Memory B cell (primary cell): Measurements from ENCODE around the gene ISM1.

Source experiments
- ATAC-seq: fragments of 150-1000 bp; cut with Tn5 transposase; 2 replicates; pipeline ENCODE4 v1.10.0; 2021; ENCODE audit warnings: low read depth, mild to moderate bottlenecking, moderate library complexity
- DNase-seq, 2 donors: peaks; one replicate each; pipeline ENCODE4 v3.0.0; 2022; ENCODE audit warnings: low spot score in 2 of 2
- H3K27ac Mint-ChIP-seq: one replicate; pipeline ENCODE4 v1.8.0; 2022; ENCODE audit warnings: mild to moderate bottlenecking, moderate library complexity, mixed read lengths
- H3K27me3 Mint-ChIP-seq: one replicate; pipeline ENCODE4 v1.8.0; 2022; ENCODE audit warnings: mixed read lengths
- H3K36me3 Mint-ChIP-seq: one replicate; pipeline ENCODE4 v1.8.0; 2022; ENCODE audit warnings: mild to moderate bottlenecking, mixed read lengths
- H3K4me1 Mint-ChIP-seq: one replicate; pipeline ENCODE4 v1.8.0; 2022; ENCODE audit warnings: mixed read lengths
- H3K4me3 Mint-ChIP-seq: one replicate; pipeline ENCODE4 v1.8.0; 2022; ENCODE audit warnings: mild to moderate bottlenecking, moderate library complexity, mixed read lengths
- H3K9me3 Mint-ChIP-seq: one replicate; pipeline ENCODE4 v1.8.0; 2022; ENCODE audit warnings: mixed read lengths

Gene ISM1

DNA sequence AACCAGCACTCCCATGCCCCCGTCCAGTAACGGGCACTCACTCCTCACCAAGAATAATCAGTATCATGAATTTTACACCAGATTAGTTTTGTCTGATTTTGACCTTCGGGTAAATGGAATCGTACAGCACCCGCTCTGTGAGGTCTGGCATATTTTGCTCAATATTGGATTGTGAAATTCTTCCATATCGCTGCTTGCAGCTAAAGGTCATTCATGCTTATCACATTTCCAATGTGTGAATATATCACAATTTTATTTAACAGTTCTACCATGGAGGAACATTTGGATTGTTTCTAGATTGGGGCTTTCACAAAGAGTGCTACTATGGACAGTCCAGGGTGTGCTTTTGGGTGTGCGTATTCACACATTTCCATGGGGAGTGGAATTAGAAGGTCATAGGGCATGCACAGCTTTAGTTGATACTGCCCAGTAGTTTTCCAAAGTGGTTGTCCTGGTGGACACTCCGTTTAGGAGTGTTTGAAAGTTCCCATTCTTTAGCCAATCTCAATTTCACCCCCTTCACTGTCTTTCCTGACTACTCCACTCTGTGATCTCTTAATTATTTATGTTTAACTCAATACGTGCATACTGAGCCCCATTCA lies 86.6 kb downstream of the ISM1 start:
- ATAC-seq (no peak), DNase-seq (no peak)
- Mint-ChIP-seq H3K27ac (no peak overlapping the region), H3K4me3 (no peak overlapping the region), H3K27me3 (peaks cover 7% of the 10 kb centered on the region), H3K9me3 (peaks cover 1% of the 10 kb centered on the region), H3K36me3 (no peaks in the 10 kb centered on the region), H3K4me1 (no peaks in the 10 kb centered on the region)

DNA sequence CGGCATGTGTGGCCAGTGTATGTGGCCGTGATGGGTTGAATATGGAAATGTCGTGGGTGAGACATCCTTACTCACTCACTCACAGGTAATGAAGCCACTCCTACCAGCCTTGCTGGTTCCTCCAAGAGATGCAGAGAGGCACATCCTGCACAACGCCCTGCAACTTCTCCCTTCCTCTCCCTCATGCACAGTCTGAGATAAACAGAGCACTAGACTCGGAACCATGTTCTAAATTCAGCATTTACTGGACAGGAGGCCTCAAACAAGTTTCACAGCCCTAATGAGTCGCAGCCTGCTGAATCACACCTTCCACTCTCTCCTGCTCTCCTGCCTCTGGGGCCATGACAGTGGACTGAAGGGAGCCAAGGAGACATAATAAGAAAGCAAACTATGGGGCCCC lies 91.2 kb downstream of the ISM1 start:
- Mint-ChIP-seq H3K4me3 (no peak overlapping the region), H3K27ac (no peak overlapping the region), H3K4me1 (no peaks in the 10 kb centered on the region), H3K36me3 (no peaks in the 10 kb centered on the region), H3K9me3 (peaks cover 10% of the 10 kb centered on the region), H3K27me3 (peaks cover 3% of the 10 kb centered on the region)
- DNase-seq (no peak), ATAC-seq (no peak)

DNA sequence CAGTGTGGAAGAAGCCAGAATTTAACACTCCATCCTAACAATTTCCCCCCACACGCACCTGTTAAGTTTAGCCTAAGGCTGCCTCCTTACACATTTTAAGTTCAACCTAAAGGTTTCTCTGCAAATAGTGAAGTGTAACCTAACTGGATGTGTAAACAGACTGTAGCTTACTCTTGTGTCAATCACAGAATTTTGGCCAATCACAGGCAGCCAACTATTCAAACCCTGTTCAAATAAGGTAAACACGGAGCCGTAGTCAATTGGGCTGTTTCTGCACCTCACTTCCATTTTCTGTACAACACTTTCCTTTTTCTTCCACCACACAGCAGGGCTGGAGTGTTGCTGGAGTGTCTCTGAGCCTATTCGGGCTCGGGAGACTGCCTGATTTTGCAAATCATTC lies 92.1 kb downstream of the ISM1 start:
- Mint-ChIP-seq H3K27ac (no peak overlapping the region), H3K4me1 (no peaks in the 10 kb centered on the region), H3K9me3 (peaks cover 11% of the 10 kb centered on the region), H3K27me3 (peaks cover 3% of the 10 kb centered on the region), H3K4me3 (no peak overlapping the region), H3K36me3 (no peaks in the 10 kb centered on the region)
- DNase-seq (no peak), ATAC-seq (no peak)

DNA sequence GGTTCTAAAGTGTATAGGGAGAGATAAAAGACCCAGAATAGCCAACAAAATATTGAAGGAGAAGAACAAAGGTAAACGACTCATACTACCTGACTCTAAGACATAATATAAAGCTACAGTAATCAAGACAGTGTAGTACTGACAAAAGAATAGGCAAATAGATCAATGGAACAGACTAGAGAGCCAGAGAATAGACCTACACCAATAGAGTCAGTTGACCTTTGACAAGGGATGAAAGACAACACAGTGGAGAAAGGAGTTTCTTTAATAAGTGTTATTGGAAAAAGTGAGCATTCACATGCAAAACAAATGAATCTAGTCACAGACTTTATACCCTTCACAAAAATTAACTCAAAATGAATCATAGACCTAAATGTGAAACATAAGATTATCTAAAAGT lies 96.4 kb downstream of the ISM1 start:
- ATAC-seq: no peak
- no peak overlapping the region for H3K27ac Mint-ChIP-seq
- no peaks in the 10 kb centered on the region for H3K36me3 Mint-ChIP-seq
- DNase-seq: no peak
- no peaks in the 10 kb centered on the region for H3K4me1 Mint-ChIP-seq
- peaks cover 10% of the 10 kb centered on the region for H3K9me3 Mint-ChIP-seq
- H3K27me3 Mint-ChIP-seq: no peaks in the 10 kb centered on the region
- H3K4me3 Mint-ChIP-seq: no peak overlapping the region

DNA sequence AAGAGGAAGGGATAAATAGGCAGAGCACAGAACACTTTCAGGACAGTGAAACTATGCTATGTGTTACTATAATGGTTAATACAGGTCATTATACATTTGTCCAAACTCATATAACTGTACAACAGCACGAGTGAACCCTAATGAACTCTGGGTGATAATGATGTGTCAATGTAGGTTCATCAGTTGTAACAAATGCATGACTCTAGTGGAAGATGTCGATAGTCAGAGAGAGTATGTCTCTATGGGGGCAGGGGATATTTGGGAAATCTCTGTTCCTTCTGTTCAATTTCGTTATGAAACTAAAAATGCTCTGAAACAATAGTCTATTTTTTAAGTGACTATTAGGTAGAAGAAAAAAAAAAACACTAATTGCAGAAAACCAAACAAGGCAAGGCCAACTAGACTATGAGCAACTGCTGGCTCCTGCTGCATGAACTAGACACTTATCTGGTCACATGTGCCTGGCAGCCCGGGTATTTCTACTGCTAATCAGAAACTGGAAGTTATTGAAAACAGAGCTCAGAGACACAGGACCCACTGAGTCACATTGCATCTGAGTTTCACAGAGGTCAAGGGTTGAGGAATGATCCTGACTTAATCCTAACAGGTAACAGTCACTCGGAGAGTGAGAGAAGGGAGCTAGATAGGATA lies 97.9 kb downstream of the ISM1 start:
- H3K4me3 Mint-ChIP-seq: no peak overlapping the region

DNA sequence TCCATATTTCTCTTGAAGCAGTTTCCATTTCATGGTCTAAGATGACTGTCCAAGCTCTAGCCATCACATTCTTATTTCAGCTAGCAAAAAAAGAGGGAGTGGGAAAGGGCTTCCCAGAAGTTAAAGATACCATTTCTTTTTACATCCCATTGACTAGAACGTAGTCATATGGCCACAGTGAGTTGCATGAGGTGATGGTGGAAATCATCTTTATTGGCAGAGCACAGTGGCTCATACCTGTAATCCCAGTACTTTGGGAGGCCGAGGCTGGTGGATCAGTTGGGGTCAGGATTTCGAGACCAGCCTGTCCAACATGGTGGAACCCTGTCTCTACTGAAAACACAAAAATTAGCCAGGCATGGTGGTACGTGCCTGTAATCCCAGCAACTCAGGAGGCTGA lies 99.6 kb downstream of the ISM1 start:
- Mint-ChIP-seq H3K27ac (no peak overlapping the region), H3K27me3 (peaks cover 3% of the 10 kb centered on the region), H3K9me3 (peaks cover 8% of the 10 kb centered on the region), H3K4me3 (no peak overlapping the region), H3K36me3 (no peaks in the 10 kb centered on the region), H3K4me1 (no peaks in the 10 kb centered on the region)
- ATAC-seq (no peak), DNase-seq (no peak)

More for the DNA sequence above, 97.9 kb downstream of the ISM1 start:
- no peak overlapping the region for H3K27ac Mint-ChIP-seq
- peaks cover 10% of the 10 kb centered on the region for H3K9me3 Mint-ChIP-seq
- no peak for ATAC-seq
- H3K36me3 Mint-ChIP-seq: no peaks in the 10 kb centered on the region
- DNase-seq: no peak
- H3K27me3 Mint-ChIP-seq: peaks cover 3% of the 10 kb centered on the region
- no peaks in the 10 kb centered on the region for H3K4me1 Mint-ChIP-seq

DNA sequence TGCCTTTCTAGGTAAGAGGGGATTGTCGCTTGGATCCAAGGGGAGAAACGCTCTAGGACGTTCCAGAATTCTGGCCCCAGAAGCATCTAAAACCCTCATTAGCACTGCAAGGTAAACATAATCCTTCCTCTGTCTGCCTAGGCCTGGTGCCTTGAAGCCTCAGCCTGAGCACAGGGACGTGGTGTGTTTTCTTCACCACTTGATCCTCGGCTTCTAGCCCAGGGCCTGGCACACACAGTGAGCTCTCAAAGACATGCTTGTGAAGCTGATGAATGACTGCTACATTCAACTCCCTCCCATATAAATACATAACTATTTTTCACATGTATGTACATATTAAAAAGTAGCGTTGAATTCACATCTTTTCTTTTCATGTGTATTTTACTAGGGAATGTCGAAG lies 100.3 kb downstream of the ISM1 start:
- peaks cover 3% of the 10 kb centered on the region for H3K27me3 Mint-ChIP-seq

DNA sequence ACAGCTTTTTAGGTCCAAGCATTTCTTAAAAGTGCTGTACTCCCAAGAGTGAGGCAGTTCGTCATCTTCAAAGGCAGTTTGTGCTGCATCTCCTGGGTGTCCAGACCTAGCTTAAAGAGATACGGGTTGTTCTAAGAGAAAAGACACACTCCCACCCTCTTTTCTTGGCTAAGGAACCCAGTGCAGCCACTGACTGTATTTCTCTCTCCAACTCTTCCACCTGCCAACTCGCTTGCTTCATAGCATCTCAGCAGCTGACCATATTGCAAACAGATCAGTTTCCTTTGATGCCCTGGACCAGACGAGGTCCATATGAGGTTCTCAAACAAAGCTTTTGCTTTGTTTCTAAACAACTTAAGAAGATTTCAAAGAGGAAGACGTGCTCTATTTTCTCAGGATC lies 101.1 kb downstream of the ISM1 start:
- H3K4me3 Mint-ChIP-seq: no peak overlapping the region
- no peaks in the 10 kb centered on the region for H3K36me3 Mint-ChIP-seq
- H3K9me3 Mint-ChIP-seq: peaks cover 3% of the 10 kb centered on the region
- peaks cover 3% of the 10 kb centered on the region for H3K27me3 Mint-ChIP-seq
- no peak overlapping the region for H3K27ac Mint-ChIP-seq
- ATAC-seq (no peak), DNase-seq (no peak)
- no peaks in the 10 kb centered on the region for H3K4me1 Mint-ChIP-seq

More for the DNA sequence above, 100.3 kb downstream of the ISM1 start:
- Mint-ChIP-seq H3K27ac (no peak overlapping the region), H3K36me3 (no peaks in the 10 kb centered on the region), H3K4me3 (no peak overlapping the region), H3K4me1 (no peaks in the 10 kb centered on the region), H3K9me3 (peaks cover 8% of the 10 kb centered on the region)
- DNase-seq (no peak), ATAC-seq (no peak)

DNA sequence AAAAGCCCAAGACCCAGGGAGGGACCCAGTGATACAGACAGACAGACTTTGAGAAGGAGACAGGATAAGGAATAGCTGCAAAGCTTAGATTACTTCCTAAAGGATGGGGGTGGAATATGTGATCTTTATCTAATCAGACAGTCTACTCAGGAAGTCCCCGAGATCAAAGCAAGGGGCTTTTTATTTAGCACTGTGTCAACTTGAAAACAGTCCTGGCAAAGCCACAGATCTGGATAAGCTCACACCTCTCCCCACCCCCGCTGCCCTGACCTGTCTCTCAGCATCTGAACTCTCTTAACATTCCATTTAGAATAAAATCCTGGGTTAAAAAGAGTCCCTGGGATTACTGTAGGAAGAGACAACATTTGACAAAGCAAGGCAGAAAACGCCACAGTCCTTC lies 101.5 kb downstream of the ISM1 start:
- Mint-ChIP-seq H3K27me3 (peaks cover 3% of the 10 kb centered on the region), H3K27ac (no peak overlapping the region), H3K9me3 (no peaks in the 10 kb centered on the region), H3K36me3 (no peaks in the 10 kb centered on the region), H3K4me1 (no peaks in the 10 kb centered on the region), H3K4me3 (no peak overlapping the region)
- DNase-seq: no peak
- ATAC-seq: no peak

DNA sequence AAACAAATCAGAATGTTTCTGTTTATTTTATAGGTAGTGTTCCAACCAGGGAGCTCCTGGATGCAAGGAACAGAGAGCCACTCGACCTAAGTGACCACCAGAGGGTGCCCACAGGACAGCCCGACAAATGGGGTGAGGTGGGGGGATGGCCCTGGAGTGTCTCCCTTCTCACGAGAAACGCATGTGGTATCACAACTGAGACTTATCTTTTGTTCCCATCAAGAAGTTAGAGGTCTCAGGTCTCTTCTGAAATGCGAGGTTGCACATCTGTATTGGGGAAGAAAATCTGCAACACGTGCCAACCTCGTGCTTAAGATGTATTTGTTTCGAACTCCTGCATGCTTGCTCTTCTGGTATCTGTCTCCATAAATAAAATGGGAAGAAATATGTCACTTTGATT lies 104.0 kb downstream of the ISM1 start:
- peaks cover 3% of the 10 kb centered on the region for H3K27me3 Mint-ChIP-seq
- no peaks in the 10 kb centered on the region for H3K36me3 Mint-ChIP-seq
- no peaks in the 10 kb centered on the region for H3K4me1 Mint-ChIP-seq
- DNase-seq (no peak), ATAC-seq (no peak)
- H3K4me3 Mint-ChIP-seq: no peak overlapping the region
- H3K9me3 Mint-ChIP-seq: no peaks in the 10 kb centered on the region
- no peak overlapping the region for H3K27ac Mint-ChIP-seq

DNA sequence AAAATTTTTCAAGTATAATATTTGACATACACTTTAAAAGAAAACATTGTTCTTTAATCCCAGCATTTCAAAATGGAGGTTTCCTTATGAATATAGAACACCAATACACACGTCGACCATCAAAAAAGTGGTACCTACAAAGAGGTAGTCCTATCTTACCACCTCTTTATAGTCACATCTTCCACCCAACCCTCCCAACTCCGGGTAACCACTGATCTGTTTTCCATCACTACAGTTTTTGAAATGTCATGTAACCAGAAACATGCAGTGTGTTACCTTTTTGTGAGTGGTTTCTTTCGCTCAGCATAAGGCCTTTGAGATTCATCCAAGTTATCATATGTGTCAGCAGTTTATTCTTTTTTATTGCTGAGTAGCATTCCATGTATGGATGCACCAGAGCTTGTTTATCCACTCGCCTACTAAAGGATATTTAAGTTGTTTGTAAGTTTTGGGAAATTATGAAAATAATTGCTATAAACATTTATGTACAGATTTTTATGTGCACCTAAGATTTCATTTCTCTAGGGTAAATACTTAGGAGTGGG lies 104.8 kb downstream of the ISM1 start:
- Mint-ChIP-seq H3K36me3 (no peaks in the 10 kb centered on the region), H3K4me1 (no peaks in the 10 kb centered on the region), H3K27ac (no peak overlapping the region), H3K9me3 (no peaks in the 10 kb centered on the region), H3K4me3 (no peak overlapping the region), H3K27me3 (peaks cover 3% of the 10 kb centered on the region)
- DNase-seq (no peak), ATAC-seq (no peak)

DNA sequence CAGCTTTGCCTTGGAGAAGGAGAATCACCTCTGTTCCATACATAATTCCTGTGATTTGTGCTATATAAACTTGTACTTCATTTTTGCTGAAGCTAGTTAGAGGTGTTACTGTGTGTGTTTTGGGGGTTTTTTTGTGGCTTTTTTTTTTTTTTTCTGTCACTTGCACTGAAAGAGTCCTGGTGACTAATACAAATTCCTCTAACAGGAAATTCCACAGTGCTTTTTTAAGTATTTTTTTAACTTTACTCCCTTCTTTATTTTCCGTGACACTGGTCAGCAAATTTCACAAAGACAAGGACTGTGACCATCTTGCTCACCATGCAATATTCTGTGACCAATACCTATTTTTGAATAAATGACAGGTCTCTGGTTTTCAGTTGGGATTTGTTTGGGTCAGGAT lies 110.5 kb downstream of the ISM1 start:
- Mint-ChIP-seq H3K9me3 (no peaks in the 10 kb centered on the region), H3K4me1 (no peaks in the 10 kb centered on the region), H3K27me3 (peaks cover 3% of the 10 kb centered on the region), H3K36me3 (no peaks in the 10 kb centered on the region), H3K4me3 (no peak overlapping the region), H3K27ac (no peak overlapping the region)
- ATAC-seq (no peak), DNase-seq (no peak)

DNA sequence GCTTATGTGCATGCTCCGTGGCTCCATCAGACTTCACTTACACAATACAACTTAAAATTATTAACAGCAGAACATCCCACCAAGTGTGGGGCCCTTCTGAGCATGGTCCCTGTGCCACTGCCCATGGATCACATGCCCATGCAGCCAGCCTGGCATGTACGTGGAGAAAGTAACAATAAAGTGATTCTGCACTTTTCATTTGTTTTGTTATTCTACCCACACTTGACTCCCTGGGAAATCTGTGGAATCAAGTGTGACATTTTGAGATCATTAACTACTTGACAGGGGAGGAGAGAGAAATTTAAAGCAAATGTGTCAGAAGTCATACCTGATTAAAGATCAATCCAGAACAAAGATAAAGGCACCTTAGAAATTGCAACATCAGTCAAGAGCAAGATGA lies 112.0 kb downstream of the ISM1 start:
- Mint-ChIP-seq H3K4me3 (no peak overlapping the region), H3K27me3 (peaks cover 3% of the 10 kb centered on the region), H3K4me1 (no peaks in the 10 kb centered on the region), H3K36me3 (no peaks in the 10 kb centered on the region), H3K27ac (no peak overlapping the region), H3K9me3 (no peaks in the 10 kb centered on the region)
- DNase-seq (no peak), ATAC-seq (no peak)

DNA sequence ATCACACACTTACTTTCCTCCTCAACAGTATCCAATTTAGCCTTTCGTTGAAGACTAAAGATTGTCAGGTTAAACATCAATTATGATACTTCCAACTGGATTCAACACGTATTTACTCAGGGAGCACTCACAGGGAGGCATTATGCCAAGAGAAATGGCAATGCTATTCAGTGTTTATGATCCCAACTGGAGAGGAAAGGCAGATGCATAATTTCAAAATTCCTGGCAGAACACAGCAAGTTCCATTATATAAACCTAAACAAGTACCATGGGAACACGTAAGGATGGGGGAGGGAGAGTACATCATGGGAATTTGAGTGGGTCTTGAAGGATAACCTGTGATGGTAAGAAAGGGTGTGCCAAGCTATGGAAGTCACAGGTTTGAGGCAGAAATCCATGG lies 112.7 kb downstream of the ISM1 start:
- no peak for ATAC-seq
- DNase-seq: no peak
- Mint-ChIP-seq H3K36me3 (no peaks in the 10 kb centered on the region), H3K4me3 (no peak overlapping the region), H3K27ac (no peak overlapping the region), H3K4me1 (no peaks in the 10 kb centered on the region), H3K9me3 (no peaks in the 10 kb centered on the region), H3K27me3 (peaks cover 3% of the 10 kb centered on the region)
